Fibroblast of lung (primary cell): ENCODE results near the gene DEK.

Source experiments
- CTCF ChIP-seq, 2 donors: IDR thresholded peaks in 1 of 2; conservative IDR thresholded peaks in 1 of 2; 1 replicate in 1 of 2; 2 replicates in 1 of 2; pipeline ENCODE4 v1.5.1; 2011 to 2012; ENCODE audit warnings: low read length in 2 of 2, control low read depth in 1 of 2, inconsistent platforms in 1 of 2, low read depth in 1 of 2, mild to moderate bottlenecking in 1 of 2
- EZH2 ChIP-seq: IDR thresholded peaks from 2 replicates; pipeline ENCODE4 v1.5.1; 2012; ENCODE audit warnings: low read length, control low read depth, mild to moderate bottlenecking; ENCODE audit errors: missing control alignments

- TF ChIP-seq CTCF (conservative IDR thresholded peaks at IDR 0.05 in 1 of 2, IDR thresholded peaks at IDR 0.05 in 1 of 2; ENCODE audit: low read depth in 1 of 2, low read length in 2 of 2) (no peak), EZH2 (no peak)
These were observed 48.9 kb downstream of the DEK start for GRCh38 chr6:18215436-18215835.
